Posterior vena cava (tissue), 2 donors: Measurements from ENCODE around the gene ACOX2. TPM values are rescaled to one million over a fixed set of nuclear protein-coding genes. Genes with fewer than 3 reads are reported as not detected.

Experiments
- DNase-seq: peaks from one replicate; pipeline ENCODE4 v3.0.0-alpha.2; 2020; ENCODE audit warnings: low spot score
- intact Hi-C, 2 donors: fragments of 100-400 bp; cut with DNase I; formaldehyde crosslinking; loops; one replicate each; pipeline versions ENCODE4 v1.14.1 to v1.14.2; 2022 to 2023
- total RNA-seq, 2 donors: library from RNA; stranded (reverse); fragmentation: NEBNext Ultra II Directional; extraction: Animal tissue kit (Norgen Biotek cat#: 25700); gene quantifications; one replicate each; pipeline ENCODE4 v1.2.1, GENCODE V29; 2021
- donor health status: DM: yes; HTN: yes; CAD: no.
- donor health status: DM: yes; HTN: yes; CAD: no.

The ACOX2 gene
- total RNA-seq, 2 donors from 2014 or later = 11.9 to 20.6 TPM

DNA sequence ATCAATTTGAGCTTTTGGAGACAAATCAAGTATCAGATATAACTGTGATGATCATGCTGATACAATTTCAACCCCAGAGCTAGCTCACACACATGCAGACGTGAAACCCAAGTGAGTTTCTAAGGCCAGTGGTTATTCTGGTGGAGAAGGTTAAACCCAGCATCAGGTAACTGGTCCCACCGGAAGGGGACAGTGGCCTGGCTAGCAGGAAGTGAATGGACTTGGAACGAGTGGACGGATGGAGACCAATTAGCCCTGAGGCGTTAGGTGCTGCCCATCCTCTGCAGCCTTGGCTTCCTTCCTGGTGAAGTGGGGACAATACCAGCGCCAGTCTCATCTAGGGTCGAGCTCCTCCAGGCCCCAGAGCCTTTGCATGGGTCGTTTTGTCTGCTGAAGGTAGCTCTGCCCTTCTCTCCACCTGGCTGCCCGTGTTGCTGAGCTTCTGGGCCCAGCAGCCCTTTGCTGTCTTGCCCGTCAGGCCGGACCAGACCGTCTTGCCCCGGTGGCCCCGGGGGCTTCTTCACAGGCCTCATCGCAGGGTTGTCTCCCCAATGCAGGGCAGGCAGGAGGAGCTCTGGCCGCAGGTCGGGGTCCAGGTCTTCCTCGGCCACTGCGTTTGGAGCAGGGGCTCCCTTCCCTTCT lies 46.0 kb downstream of the ACOX2 start:
- peak; percentile 84 for DNase-seq
- intact Hi-C loops = loop anchor here in 1 of 2 donors (5.0 to 10.0 kb wide), 3 partner anchors 41 to 159 kb away; partner anchors contain the start of genes PDHB and PXK

DNA sequence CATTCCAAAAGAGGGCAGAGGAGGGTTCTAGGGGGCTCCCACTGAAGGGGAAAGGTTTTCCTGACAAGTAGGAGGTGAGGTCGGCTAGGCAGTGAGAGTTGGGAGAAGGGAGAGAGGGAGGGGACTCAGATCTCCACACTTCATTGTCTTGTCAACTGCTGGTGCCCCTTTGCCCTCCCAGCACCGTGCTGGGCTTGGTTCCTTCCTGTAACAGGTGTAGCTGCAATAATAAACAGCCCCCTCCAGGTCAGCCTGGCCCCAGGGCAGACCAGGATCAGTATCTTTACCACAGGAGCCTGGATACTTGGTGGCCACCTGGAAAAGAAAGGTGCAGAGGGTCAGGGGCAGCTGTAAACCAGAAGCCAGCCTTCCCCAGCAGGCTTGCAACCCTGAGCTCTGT lies 48.0 kb downstream of the ACOX2 start:
- DNase-seq = no peak
- intact Hi-C loops = loop anchor here in 1 of 2 donors (5.0 kb wide), 1 partner anchor 1138 kb away; no protein-coding TSS in a partner anchor

DNA sequence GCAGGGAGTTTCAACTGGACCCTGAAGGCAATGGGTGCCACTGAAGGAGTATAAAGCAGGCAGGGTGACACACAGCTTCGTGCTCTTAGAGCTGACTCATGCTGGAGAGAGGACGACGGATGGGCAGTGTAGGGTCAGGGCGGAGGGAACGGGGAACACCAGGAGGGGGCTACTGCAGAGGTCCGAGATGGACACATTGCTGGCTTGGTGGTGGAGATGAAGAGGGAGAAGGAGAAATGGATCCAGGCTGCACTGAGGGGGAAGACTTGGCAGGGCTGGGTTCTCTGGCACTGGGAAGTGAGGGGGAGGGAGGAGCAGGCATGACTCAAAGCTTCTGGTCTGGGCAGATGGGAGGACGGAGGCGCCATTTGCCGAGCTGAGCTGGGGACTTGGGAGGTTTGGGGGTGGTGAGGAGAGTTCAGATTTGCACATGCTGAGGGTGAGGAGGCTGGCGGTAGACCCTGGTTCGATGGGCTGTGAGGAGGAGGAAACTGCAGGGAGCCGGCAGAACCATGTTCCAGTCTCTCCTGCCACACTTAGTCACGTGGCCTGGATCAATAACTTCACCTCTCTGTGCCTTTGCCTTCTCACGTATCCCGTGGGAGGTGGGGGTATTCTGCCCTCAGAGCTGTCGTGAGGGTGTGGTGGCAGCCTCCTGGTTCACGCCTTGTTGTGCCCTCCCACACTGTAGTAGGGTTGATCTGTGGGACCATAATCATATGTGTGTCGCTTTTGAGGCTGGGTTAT lies 49.7 kb downstream of the ACOX2 start:
- intact Hi-C loops = loop anchor here in 1 of 2 donors (5.0 kb wide), 1 partner anchor 1140 kb away; no protein-coding TSS in a partner anchor
- DNase-seq = peak; percentile 85

DNA sequence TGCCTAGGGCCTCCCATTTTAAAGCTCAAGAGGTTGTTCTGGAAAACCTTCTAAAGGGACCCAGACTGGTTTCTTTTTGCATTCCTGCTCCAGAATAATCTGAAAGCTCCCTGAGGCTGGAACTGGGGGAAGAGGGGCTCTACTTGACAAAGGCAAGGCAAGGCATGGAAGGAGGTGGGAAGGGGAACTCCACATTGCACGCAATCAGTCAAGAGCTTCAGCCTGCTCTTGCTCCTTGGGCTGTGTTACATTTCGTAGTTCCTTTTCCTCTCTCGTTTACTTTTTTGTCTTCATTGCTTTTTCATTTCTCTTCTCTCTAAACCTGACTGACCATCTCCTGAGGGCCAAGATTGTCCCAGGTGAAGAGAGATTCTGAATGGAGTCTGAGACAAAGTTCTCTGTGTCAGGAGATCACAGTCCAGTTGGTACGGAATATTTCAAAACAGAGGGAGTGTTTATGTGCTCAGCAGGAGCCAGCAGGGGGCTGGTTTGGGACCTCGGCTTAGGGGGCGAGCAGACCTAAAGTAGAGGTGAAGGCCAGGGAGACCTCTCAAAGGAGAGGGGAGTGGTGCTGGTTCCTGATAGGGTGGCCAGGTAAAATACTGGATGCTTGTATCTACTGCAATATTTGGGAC lies 51.1 kb downstream of the ACOX2 start:
- intact Hi-C loops = loop anchor here in 1 of 2 donors (5.0 kb wide), 1 partner anchor 1141 kb away; no protein-coding TSS in a partner anchor
- no peak for DNase-seq

DNA sequence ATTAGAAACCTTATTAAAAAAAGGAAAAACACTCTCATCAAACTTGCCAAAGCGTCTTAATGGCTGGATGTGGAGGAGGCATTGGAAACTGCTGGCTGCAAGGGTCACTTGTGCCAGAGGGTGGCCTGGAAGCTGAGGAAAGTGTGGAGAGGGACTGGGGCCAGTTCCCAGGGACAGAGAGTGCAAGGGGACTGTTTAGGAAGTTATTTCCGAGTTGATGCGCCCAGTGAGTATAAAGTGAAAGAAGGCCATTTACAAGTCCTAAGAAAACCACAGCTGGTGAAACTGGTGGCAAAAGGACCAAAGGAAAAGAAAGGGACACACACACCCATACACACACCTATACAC lies 52.3 kb downstream of the ACOX2 start:
- intact Hi-C loops = loop anchor here in 1 of 2 donors (5.0 kb wide), 1 partner anchor 1143 kb away; no protein-coding TSS in a partner anchor
- DNase-seq = no peak

DNA sequence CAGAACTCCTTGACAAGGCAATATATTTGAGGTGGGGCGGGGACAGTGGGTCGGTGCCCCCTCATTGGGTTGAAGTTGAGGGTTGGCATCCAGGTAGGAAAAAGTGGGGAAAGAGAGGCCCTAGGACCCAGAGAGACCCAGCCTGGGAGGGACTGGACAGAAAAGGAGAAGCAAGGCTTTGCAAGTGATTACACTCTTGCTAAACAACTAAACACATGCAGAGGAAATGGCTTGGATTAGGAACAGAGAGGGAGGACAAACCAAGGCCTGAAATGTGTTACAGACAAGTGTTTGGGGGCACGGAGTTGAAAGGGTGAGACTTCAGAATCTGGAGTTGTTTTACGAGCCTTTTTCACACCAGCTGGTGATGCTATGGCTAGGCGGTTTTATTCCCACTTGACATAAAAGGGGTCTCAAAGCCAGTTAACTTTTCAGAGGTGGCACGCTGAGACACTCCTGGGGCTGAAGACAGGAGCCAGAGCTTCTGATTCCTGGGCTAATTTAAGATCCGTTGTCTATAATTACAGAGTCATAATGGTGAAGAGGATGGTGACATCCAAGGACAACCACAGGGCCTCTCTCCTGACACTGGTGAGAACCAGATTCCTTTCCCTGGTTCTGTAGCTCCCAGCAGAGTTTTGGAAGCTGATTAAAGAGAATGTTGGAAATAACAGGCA lies 52.8 kb downstream of the ACOX2 start:
- intact Hi-C loops = no loop called here

DNA sequence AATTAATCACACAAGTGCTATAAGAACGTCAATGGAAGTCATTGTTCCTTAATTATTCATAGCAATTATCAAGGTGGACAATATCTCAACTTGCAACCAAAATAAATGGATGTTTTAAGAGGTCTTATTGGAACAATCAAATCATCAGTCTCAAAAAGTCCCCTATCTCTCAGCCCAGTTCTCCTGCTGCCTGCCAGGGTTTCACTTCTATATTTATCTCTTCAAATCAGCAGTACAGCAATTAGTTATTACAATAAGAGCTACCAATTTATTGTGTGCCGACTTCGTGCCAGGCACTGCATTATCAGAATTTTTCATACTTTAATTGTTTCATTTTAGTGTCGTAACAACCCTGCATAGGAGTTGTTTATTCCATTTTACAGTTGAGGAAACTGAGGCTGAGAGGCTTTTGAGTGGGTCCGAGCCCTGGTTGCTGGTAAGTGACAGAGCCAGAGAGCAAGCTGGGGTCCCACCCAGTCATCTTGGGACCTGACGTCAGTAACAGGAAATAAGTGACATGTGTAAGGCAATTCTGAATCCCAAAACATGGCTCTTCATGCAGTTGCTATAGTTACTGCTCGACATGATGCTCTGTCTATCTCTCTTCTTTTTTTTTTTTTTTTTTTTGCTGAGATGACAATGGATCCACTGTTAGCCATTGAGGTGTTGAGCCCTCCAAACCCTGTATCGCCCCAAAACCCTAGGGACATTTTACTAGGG lies 53.9 kb downstream of the ACOX2 start:
- intact Hi-C loops = no loop called here
- DNase-seq = no peak

More for the DNA sequence above, 52.8 kb downstream of the ACOX2 start:
- no peak for DNase-seq

DNA sequence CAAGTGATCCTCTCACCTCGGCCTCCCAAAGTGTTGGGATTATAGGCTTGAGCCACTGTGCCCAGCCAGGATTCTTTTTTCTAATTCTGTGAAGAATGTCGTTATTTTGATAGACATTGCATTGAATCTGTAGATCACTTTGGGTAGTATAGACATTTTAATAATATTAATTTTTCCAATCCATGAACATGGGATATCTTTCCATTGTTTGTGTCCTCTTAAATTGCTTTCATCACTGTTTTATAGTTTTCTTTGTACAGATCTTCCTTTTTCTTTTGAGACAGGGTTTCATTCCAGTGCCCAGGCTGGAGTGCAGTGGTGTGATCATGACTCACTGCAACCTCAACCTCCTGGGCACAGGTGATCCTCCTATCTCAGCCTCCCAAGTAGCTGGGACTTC lies 56.7 kb downstream of the ACOX2 start:
- no peak for DNase-seq
- intact Hi-C loops = no loop called here

DNA sequence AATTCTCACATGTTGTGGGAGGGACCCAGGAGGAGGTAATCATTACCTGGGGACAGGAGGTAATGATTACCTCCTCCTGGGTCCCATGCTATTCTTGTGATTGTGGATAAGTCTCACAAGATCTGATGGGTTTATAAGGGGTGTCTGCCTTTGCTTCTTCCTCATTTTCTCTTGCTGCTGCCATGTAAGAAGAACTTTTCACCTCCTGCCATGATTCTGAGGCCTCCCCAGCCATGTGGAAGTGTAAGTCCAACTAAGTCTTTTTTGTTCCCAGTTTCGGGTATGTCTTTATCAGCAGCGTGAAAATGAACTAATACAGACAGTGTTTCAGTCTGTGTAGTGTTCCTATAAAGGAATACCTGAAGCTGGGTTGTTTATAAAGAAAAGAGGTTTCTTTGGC lies 58.2 kb downstream of the ACOX2 start:
- no peak for DNase-seq
- intact Hi-C loops = no loop called here

DNA sequence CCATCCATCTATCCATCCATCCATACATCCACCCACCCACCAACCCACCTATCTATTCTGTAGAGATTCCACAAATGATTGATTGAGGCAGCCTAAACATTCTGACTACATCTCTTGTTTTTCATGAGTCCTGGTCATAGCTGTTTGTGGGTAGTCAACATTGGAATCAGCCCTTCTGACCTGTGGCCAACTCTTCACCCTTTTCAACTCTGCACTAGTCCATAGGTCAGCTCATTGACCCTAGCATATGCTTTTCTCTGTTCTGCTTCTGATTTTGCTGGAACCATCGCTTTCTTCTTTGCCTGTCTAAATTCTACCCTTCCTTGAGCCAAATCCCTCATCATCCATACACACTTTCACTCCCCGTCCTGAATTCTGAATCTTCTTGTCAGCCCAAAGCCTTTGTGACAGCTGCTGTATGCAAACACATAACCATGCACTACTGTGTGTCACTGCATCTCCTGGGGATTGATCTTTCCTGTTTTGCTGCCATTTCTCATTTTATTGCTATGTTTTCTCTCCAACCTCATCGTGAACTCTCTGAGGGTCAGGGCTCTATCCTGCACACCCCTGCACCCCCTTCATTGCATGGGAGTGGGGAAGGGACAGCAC lies 61.9 kb downstream of the ACOX2 start:
- DNase-seq = no peak
- intact Hi-C loops = no loop called here

DNA sequence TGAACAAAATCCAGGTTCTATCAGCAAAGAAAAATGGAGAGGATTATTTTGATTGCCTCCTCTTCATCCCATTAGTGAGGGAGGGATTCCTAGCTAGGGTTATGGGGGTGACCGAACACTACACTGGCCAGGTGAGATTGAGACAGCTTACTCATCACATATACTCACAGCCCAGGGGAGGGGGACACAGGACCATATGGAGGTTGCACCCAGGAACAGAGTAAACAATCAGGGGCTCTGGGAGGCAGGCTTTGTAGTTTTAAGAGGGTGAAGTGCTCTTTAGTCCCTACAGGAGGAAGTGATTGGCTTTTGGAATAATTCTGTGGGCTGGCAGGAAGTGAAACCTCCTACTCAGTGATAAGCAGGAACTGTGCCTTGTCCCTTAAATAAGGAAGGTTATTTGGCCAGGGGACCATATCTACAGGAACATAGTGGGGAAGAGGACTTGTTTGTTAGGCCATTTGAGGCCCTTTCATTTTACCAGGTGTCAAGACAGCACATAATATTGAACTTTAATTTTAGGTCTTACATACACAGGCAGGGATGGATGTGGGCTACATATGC lies 62.6 kb downstream of the ACOX2 start:
- DNase-seq = no peak
- intact Hi-C loops = no loop called here

DNA sequence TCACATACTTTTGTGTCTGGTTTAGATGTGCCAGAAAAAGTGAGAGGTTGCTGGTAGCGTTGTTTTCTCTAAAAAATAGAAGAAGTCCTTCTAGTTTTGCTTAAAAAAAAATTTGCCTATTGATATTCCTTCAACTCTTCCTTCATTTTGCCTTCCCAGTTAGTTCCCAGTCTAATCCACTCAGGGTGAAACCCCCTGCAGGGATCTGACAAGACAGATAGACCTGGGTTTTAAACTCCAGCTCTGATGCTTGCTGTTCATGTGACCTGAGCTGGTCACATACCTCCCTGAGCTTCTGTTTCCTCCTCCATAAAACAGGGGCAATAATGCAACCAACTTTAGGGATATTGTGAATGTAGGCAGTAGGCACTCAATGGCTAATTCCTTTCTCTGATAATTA lies 63.7 kb downstream of the ACOX2 start:
- DNase-seq = no peak
- intact Hi-C loops = no loop called here

DNA sequence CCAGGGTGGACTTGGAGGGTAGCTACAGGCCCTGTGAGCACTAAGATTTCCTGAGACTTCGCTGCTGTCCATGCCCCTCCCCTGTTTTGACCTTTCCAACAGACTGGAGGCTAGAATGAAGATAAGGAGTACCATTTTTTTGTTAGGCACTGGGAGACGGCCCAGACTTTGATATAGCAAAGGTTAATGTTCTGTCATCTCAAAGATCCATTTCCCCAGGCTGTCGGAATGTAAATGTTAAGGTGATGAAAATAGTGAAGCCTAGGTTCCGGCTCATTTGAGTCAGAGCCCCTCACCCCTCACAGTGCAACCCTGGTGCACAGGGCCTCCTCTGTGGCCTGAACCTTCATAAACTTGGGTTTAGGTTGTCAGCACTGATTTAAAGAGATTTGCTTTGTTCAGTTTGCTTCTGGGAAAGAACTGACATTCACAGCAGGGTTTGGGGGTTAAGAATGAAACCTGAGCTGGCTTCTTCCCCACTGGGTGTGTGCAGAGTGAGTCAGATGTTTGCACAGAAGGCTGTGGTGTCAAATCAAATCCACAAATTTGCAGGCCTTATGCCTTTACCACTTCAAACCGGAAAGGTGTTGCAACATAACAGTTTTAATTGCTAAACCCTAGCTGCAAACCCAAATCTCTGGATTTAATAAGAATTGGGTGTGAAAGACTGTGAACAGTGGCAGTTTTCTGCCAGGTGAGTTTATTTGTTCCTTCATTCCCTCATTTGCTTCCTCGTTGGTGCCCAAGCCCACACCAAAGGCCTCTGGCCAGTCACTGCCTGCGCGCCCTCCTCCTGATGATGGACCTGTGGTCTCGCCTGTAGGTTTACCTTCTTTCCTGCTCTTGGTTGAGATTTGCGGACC lies 65.7 kb downstream of the ACOX2 start:
- intact Hi-C loops = no loop called here
- no peak for DNase-seq

DNA sequence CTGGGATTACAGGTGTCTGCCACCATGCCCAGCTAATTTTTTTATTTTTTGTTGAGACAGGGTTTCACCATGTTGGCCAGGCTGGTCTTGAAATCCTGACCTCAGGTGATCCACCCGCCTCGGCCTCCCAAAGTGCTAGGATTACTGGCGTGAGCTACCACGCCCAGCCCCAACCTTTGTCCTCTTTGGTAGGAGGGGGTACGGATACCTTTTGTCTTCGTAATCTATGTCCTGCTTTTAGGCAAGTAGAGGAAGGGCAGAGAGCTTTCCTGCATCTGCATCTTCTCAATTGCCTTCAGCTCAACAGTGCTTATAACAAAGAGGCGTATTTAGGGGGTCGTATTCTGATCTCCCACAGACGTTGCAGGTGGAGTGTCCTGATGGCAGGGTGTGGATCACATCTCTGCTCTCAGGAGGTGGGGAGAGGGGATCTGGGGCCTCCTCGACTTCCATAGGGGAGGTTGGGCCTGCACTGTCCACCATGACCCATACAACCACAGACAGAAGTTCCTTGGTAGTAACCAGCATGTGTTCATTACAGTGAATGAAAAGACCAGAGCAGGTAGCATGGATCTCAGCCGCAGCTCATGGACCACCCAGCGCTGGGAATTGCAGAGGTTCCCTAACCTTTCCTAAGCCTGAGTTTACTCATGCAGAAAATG lies 66.5 kb downstream of the ACOX2 start:
- DNase-seq = no peak
- intact Hi-C loops = no loop called here

DNA sequence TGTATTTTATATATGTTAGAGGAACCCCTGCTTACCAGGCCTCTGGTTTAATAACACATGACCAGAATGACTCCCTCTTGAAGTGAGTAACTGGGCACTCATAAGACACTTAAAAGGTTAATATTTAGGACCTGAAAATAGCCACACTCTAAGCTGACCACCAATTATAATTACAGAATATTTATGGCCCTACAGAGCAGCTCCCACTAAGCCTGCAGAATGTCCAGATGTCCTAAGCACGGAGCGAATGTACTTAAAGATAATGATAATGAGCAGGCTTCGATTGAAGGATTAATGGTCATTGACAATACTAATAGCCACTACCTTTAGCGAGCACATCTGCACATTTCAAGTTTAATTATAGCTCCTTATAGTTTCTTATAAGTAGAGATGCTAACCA lies 67.9 kb downstream of the ACOX2 start:
- no peak for DNase-seq
- intact Hi-C loops = no loop called here

DNA sequence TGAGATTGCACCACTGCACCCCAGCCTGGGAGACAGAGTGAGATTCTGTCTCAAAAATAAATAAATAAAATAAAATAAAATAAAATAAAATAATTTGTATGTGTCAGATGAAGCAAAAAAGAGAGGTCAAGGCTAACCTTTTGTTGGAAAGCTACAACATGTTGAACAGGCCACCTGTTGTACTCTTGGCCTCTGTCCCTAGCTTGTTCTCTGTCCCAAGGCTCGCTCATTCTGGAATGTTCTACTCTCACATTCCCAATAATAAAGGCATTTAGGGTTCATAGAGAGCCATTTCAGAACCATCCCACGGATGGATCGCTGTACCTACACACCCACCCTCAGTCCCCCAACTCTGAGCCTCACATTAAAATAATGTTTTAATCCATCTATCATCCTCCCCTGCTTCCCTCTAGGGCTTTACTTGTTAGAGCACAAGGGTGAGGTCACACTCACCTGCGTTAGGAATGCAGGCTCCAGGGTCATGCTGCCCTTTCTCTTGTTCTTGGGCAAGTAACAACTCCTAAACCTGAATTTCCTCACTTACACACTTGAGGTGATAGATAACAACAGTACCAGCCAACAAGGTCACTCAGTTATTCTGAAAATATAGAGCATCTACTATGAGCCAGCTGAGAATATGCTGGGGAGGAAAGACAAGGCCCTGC lies 70.0 kb downstream of the ACOX2 start:
- intact Hi-C loops = no loop called here
- no peak for DNase-seq

DNA sequence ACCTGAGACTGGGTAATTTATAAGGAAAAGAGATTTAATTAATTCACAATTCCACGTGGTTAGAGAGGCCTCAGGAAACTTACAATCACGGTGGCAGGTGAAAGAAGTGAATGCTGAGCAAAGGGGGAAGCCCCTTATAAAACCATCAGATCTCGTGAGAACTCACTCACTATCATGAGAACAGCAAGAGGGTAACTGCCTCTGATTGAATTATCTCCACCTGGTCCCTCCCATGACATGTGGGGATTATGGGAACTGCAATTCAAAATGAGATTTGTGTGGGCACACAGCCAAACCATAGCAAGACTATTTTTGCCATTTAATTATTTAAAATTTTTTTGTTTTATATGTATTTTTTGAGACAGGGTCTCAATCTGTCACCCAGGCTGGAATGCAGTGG lies 72.1 kb downstream of the ACOX2 start:
- DNase-seq = no peak
- intact Hi-C loops = no loop called here
